Activated naive CD4-positive, alpha-beta T cell treated with anti-CD3 and anti-CD28 coated beads, Interleukin-2, amount 50 U/mL, for 24 hours (primary cell): Measurements from ENCODE around the gene GUCY2D.
A peak's percentile ranks its signal among the peaks of the same experiment; 100 is the strongest.

Experiments used
- H3K27ac Mint-ChIP-seq: one replicate; pipeline ENCODE4 v1.8.0; 2021; ENCODE audit warnings: mild to moderate bottlenecking, mixed read lengths
- H3K27me3 Mint-ChIP-seq: one replicate; pipeline ENCODE4 v1.8.0; 2021; ENCODE audit warnings: mixed read lengths
- H3K36me3 Mint-ChIP-seq: one replicate; pipeline ENCODE4 v1.8.0; 2021; ENCODE audit warnings: mixed read lengths
- H3K4me1 Mint-ChIP-seq: one replicate; pipeline ENCODE4 v1.8.0; 2021; ENCODE audit warnings: mixed read lengths
- H3K4me3 Mint-ChIP-seq: one replicate; pipeline ENCODE4 v1.8.0; 2021; ENCODE audit warnings: mild to moderate bottlenecking, mixed read lengths
- H3K9me3 Mint-ChIP-seq: one replicate; pipeline ENCODE4 v1.8.0; 2021; ENCODE audit warnings: mixed read lengths

GUCY2D gene

GRCh38 chr17:8005967-8006730 is 3.7 kb downstream of the GUCY2D start:
- H3K9me3 Mint-ChIP-seq: no peaks in the 10 kb centered on the region
- no peak overlapping the region for H3K27ac Mint-ChIP-seq
- peaks cover 6% of the 10 kb centered on the region for H3K4me1 Mint-ChIP-seq
- H3K27me3 Mint-ChIP-seq: peaks cover 17% of the 10 kb centered on the region
- no peak overlapping the region for H3K4me3 Mint-ChIP-seq
- H3K36me3 Mint-ChIP-seq: no peaks in the 10 kb centered on the region

GRCh38 chr17:8006836-8007680 is 4.6 kb downstream of the GUCY2D start:
- Mint-ChIP-seq H3K4me3 (no peak overlapping the region), H3K36me3 (no peaks in the 10 kb centered on the region), H3K27ac (no peak overlapping the region), H3K27me3 (peaks cover 11% of the 10 kb centered on the region), H3K9me3 (no peaks in the 10 kb centered on the region), H3K4me1 (peaks cover 3% of the 10 kb centered on the region)

GRCh38 chr17:8007836-8008235 is 5.4 kb downstream of the GUCY2D start:
- no peaks in the 10 kb centered on the region for H3K4me1 Mint-ChIP-seq
- H3K4me3 Mint-ChIP-seq: no peak overlapping the region
- H3K9me3 Mint-ChIP-seq: no peaks in the 10 kb centered on the region
- peaks cover 8% of the 10 kb centered on the region for H3K27me3 Mint-ChIP-seq
- no peaks in the 10 kb centered on the region for H3K36me3 Mint-ChIP-seq
- no peak overlapping the region for H3K27ac Mint-ChIP-seq

- Mint-ChIP-seq H3K4me3 (no peak overlapping the region), H3K36me3 (no peaks in the 10 kb centered on the region), H3K27ac (no peak overlapping the region), H3K9me3 (no peaks in the 10 kb centered on the region), H3K4me1 (peaks cover 4% of the 10 kb centered on the region), H3K27me3 (no peaks in the 10 kb centered on the region)
These were observed 9.7 kb downstream of the GUCY2D start for GRCh38 chr17:8012045-8012580.

GRCh38 chr17:8012996-8013640 is 10.7 kb downstream of the GUCY2D start:
- no peak overlapping the region for H3K27ac Mint-ChIP-seq
- H3K9me3 Mint-ChIP-seq: no peaks in the 10 kb centered on the region
- peaks cover 4% of the 10 kb centered on the region for H3K4me1 Mint-ChIP-seq
- no peaks in the 10 kb centered on the region for H3K27me3 Mint-ChIP-seq
- no peak overlapping the region for H3K4me3 Mint-ChIP-seq
- no peaks in the 10 kb centered on the region for H3K36me3 Mint-ChIP-seq

GRCh38 chr17:8013731-8014557 is 11.5 kb downstream of the GUCY2D start:
- Mint-ChIP-seq H3K27ac (no peak overlapping the region), H3K4me1 (peaks cover 4% of the 10 kb centered on the region), H3K9me3 (no peaks in the 10 kb centered on the region), H3K27me3 (no peaks in the 10 kb centered on the region), H3K36me3 (no peaks in the 10 kb centered on the region), H3K4me3 (no peak overlapping the region)

- H3K27ac Mint-ChIP-seq: no peak overlapping the region
- no peak overlapping the region for H3K4me3 Mint-ChIP-seq
- H3K36me3 Mint-ChIP-seq: no peaks in the 10 kb centered on the region
- H3K9me3 Mint-ChIP-seq: no peaks in the 10 kb centered on the region
- H3K27me3 Mint-ChIP-seq: peaks cover under 1% of the 10 kb centered on the region
- peaks cover 4% of the 10 kb centered on the region for H3K4me1 Mint-ChIP-seq
These were observed 12.1 kb downstream of the GUCY2D start for GRCh38 chr17:8014558-8014850.

GRCh38 chr17:8015236-8015956 is 13.0 kb downstream of the GUCY2D start:
- Mint-ChIP-seq H3K27me3 (peaks cover 1% of the 10 kb centered on the region), H3K9me3 (no peaks in the 10 kb centered on the region), H3K36me3 (no peaks in the 10 kb centered on the region), H3K4me3 (peak overlapping the region; percentile 19), H3K27ac (no peak overlapping the region), H3K4me1 (peaks cover 4% of the 10 kb centered on the region)

- Mint-ChIP-seq H3K27me3 (peaks cover 1% of the 10 kb centered on the region), H3K4me1 (peaks cover 4% of the 10 kb centered on the region), H3K4me3 (peak overlapping the region; percentile 83), H3K9me3 (no peaks in the 10 kb centered on the region), H3K27ac (no peak overlapping the region), H3K36me3 (no peaks in the 10 kb centered on the region)
These were observed 13.7 kb downstream of the GUCY2D start for GRCh38 chr17:8015957-8016631.

- peaks cover 4% of the 10 kb centered on the region for H3K4me1 Mint-ChIP-seq
- no peak overlapping the region for H3K27ac Mint-ChIP-seq
- no peaks in the 10 kb centered on the region for H3K36me3 Mint-ChIP-seq
- peak overlapping the region; percentile 83 for H3K4me3 Mint-ChIP-seq
- peaks cover 1% of the 10 kb centered on the region for H3K27me3 Mint-ChIP-seq
- H3K9me3 Mint-ChIP-seq: no peaks in the 10 kb centered on the region
These were observed 14.4 kb downstream of the GUCY2D start for GRCh38 chr17:8016632-8017424.

GRCh38 chr17:8018436-8018835 is 16.0 kb downstream of the GUCY2D start:
- H3K27me3 Mint-ChIP-seq: peaks cover 1% of the 10 kb centered on the region
- no peak overlapping the region for H3K27ac Mint-ChIP-seq
- H3K4me1 Mint-ChIP-seq: peaks cover 4% of the 10 kb centered on the region
- H3K9me3 Mint-ChIP-seq: no peaks in the 10 kb centered on the region
- no peak overlapping the region for H3K4me3 Mint-ChIP-seq
- H3K36me3 Mint-ChIP-seq: no peaks in the 10 kb centered on the region

- H3K36me3 Mint-ChIP-seq: no peaks in the 10 kb centered on the region
- peaks cover 4% of the 10 kb centered on the region for H3K4me1 Mint-ChIP-seq
- peaks cover 1% of the 10 kb centered on the region for H3K27me3 Mint-ChIP-seq
- no peak overlapping the region for H3K4me3 Mint-ChIP-seq
- no peaks in the 10 kb centered on the region for H3K9me3 Mint-ChIP-seq
- no peak overlapping the region for H3K27ac Mint-ChIP-seq
These were observed 16.8 kb downstream of the GUCY2D start for GRCh38 chr17:8019166-8019565.

- no peaks in the 10 kb centered on the region for H3K9me3 Mint-ChIP-seq
- no peak overlapping the region for H3K27ac Mint-ChIP-seq
- H3K36me3 Mint-ChIP-seq: no peaks in the 10 kb centered on the region
- H3K27me3 Mint-ChIP-seq: peaks cover 2% of the 10 kb centered on the region
- no peak overlapping the region for H3K4me3 Mint-ChIP-seq
- H3K4me1 Mint-ChIP-seq: peaks cover 4% of the 10 kb centered on the region
These were observed 17.5 kb downstream of the GUCY2D start for GRCh38 chr17:8019665-8020650.
